DMS79 treated with DMSO at 0.1 percent for 48 hours (cell line): ENCODE results near the gene DMXL2.
"Not testable (repeated sequence)": the region's sequence is repeated elsewhere in the genome, so short reads cannot be mapped to it uniquely, and the experiment has no call there.

Experiments
- DNase-seq: peaks from one replicate; lab custom pipeline; 2025; lab: John Stamatoyannopoulos, UW

The DMXL2 gene

GRCh38 chr15:51484781-51485180 lies 137.8 kb downstream of the DMXL2 start:
- DNase-seq: no peak

GRCh38 chr15:51483985-51484384 lies 138.6 kb downstream of the DMXL2 start:
- no peak for DNase-seq

GRCh38 chr15:51483520-51483919 lies 139.1 kb downstream of the DMXL2 start:
- DNase-seq: no peak

GRCh38 chr15:51475736-51476135 lies 146.8 kb downstream of the DMXL2 start:
- no peak for DNase-seq

- DNase-seq: no peak
These were observed 152.1 kb downstream of the DMXL2 start for GRCh38 chr15:51470512-51470911.

GRCh38 chr15:51460796-51461195 lies 161.8 kb downstream of the DMXL2 start:
- DNase-seq: no peak

GRCh38 chr15:51450001-51450400 lies 172.6 kb downstream of the DMXL2 start:
- no peak for DNase-seq

- no peak for DNase-seq
These were observed 173.8 kb downstream of the DMXL2 start for GRCh38 chr15:51448622-51449399.

GRCh38 chr15:51447855-51448621 lies 174.5 kb downstream of the DMXL2 start:
- no peak for DNase-seq

GRCh38 chr15:51446029-51446744 lies 176.4 kb downstream of the DMXL2 start:
- DNase-seq: not testable (repeated sequence)

- DNase-seq: no peak
These were observed 177.8 kb downstream of the DMXL2 start for GRCh38 chr15:51444807-51445206.

GRCh38 chr15:51444112-51444511 lies 178.5 kb downstream of the DMXL2 start:
- no peak for DNase-seq

GRCh38 chr15:51443282-51443914 lies 179.2 kb downstream of the DMXL2 start:
- DNase-seq: no peak

GRCh38 chr15:51438526-51438925 lies 184.0 kb downstream of the DMXL2 start:
- DNase-seq: no peak

- DNase-seq: no peak
These were observed 197.0 kb downstream of the DMXL2 start for GRCh38 chr15:51425517-51426040.

- no peak for DNase-seq
These were observed 197.8 kb downstream of the DMXL2 start for GRCh38 chr15:51424780-51425179.

GRCh38 chr15:51423040-51423439 lies 199.5 kb downstream of the DMXL2 start:
- not testable (repeated sequence) for DNase-seq

GRCh38 chr15:51416129-51416528 lies 206.4 kb downstream of the DMXL2 start:
- no peak for DNase-seq

- DNase-seq: no peak
These were observed 208.2 kb downstream of the DMXL2 start for GRCh38 chr15:51414256-51414860.

- no peak for DNase-seq
These were observed 216.7 kb downstream of the DMXL2 start for GRCh38 chr15:51405693-51406523.
